ENCODE measurements around the gene SLC19A1.

The SLC19A1 gene

GRCh38 chr21:45558044-45558721, 15.9 kb upstream of the SLC19A1 start:
- no peak for DNase-seq (ENCODE audit: low read depth in 1 of 2, low spot score in 1 of 2)

- no peak for DNase-seq (ENCODE audit: low read depth in 1 of 2, low spot score in 1 of 2)
Observed at GRCh38 chr21:45557616-45558043, 15.4 kb upstream of the SLC19A1 start.

GRCh38 chr21:45556645-45557615, 14.7 kb upstream of the SLC19A1 start:
- no peak for DNase-seq (ENCODE audit: low read depth in 1 of 2, low spot score in 1 of 2)

GRCh38 chr21:45556302-45556644, 14.0 kb upstream of the SLC19A1 start:
- DNase-seq (ENCODE audit: low read depth in 1 of 2, low spot score in 1 of 2) = no peak

- no peak for DNase-seq (ENCODE audit: low read depth in 1 of 2, low spot score in 1 of 2)
Observed at GRCh38 chr21:45555557-45556301, 13.5 kb upstream of the SLC19A1 start.

GRCh38 chr21:45555251-45555556, 13.0 kb upstream of the SLC19A1 start:
- DNase-seq (ENCODE audit: low read depth in 1 of 2, low spot score in 1 of 2) = no peak

GRCh38 chr21:45554477-45555175, 12.4 kb upstream of the SLC19A1 start:
- peak; percentile 84 to 90 for DNase-seq (ENCODE audit: low read depth in 1 of 2, low spot score in 1 of 2)

- DNase-seq (ENCODE audit: low read depth in 1 of 2, low spot score in 1 of 2) = no peak
Observed at GRCh38 chr21:45552696-45553391, 10.6 kb upstream of the SLC19A1 start.

GRCh38 chr21:45551783-45552695, 9.8 kb upstream of the SLC19A1 start:
- DNase-seq (ENCODE audit: low read depth in 1 of 2, low spot score in 1 of 2) = no peak

GRCh38 chr21:45551316-45551715, 9.1 kb upstream of the SLC19A1 start:
- no peak for DNase-seq (ENCODE audit: low read depth in 1 of 2, low spot score in 1 of 2)

- DNase-seq (ENCODE audit: low read depth in 1 of 2, low spot score in 1 of 2) = no peak
Observed at GRCh38 chr21:45550522-45551210, 8.4 kb upstream of the SLC19A1 start.

- no peak for DNase-seq (ENCODE audit: low read depth in 1 of 2, low spot score in 1 of 2)
Observed at GRCh38 chr21:45549626-45550463, 7.6 kb upstream of the SLC19A1 start.

- DNase-seq (ENCODE audit: low read depth in 1 of 2, low spot score in 1 of 2) = no peak
Observed at GRCh38 chr21:45548711-45549491, 6.7 kb upstream of the SLC19A1 start.

GRCh38 chr21:45547545-45547900, 5.3 kb upstream of the SLC19A1 start:
- no peak for DNase-seq (ENCODE audit: low read depth in 1 of 2, low spot score in 1 of 2)

GRCh38 chr21:45546636-45547544, 4.7 kb upstream of the SLC19A1 start:
- DNase-seq (ENCODE audit: low read depth in 1 of 2, low spot score in 1 of 2) = no peak
